ENCODE data around the gene SAA2.

- TF ChIP-seq POLR2A (IDR thresholded peaks at IDR 0.05; ENCODE audit: low read length) (no peak), GATA1 (IDR thresholded peaks at IDR 0.05; ENCODE audit: low read depth, low read length) (no peak)
These were observed 29.2 kb upstream of the SAA2 start for GRCh38 chr11:18277565-18278271.

Measured in erythroblast (primary cell).